ENCODE results near the gene SECISBP2. TPM values are rescaled to one million over a fixed set of nuclear protein-coding genes. Genes with fewer than 3 reads are reported as not detected.

SECISBP2 gene
- total and polyA plus RNA-seq, 2 experiments from 2014 or later, result 77.7 to 86.8 TPM

DNA sequence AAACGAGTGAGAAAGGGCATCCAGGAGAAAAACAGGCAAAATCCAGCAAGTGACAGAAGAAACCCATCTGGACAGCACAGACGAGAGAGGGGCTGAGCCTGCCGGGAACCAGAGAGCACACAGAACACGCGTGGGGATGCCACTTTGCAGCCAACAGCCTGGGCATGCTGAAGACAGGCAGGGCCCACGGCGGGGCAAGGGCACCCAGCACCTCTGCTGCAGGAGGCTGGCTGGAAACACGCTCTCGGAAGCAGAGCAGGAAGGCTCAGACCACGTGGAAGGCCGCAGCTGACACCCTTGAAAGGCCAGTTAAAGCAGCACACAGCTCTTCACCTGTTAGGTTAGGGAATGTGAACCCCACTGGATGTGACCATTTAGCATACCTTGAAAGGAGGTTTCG is 76.1 kb downstream of the SECISBP2 start:
- no peaks in the 10 kb centered on the region for H3K9me2 ChIP-seq (ENCODE audit: insufficient read depth)
- Mint-ChIP-seq H3K9me3 (no peaks in the 10 kb centered on the region), H3K36me3 (ENCODE audit: low read depth) (peaks cover 74% of the 10 kb centered on the region), H3K4me1 (no peaks in the 10 kb centered on the region), H3K4me3 (no peak overlapping the region), H3K27me3 (ENCODE audit: insufficient read depth, low read depth, poor library complexity) (peaks cover 2% of the 10 kb centered on the region), H3K27ac (no peak overlapping the region)
- no peaks in the 10 kb centered on the region for H3K79me2 ChIP-seq (replicated peaks; ENCODE audit: insufficient read depth)
- H3F3A ChIP-seq (replicated peaks; ENCODE audit: low read depth), result no peaks in the 10 kb centered on the region
- H3K27me3 ChIP-seq (ENCODE audit: insufficient read depth), result no peaks in the 10 kb centered on the region
- ATAC-seq, result no peak
- H3K4me1 ChIP-seq (ENCODE audit: insufficient read depth), result no peaks in the 10 kb centered on the region
- H3K4me2 ChIP-seq, result no peak overlapping the region
- DNase-seq (ENCODE audit: low spot score), result no peak
- no peak overlapping the region for H3K4me3 ChIP-seq
- peaks cover 10% of the 10 kb centered on the region for H3K36me3 ChIP-seq (ENCODE audit: insufficient read depth)
- TF ChIP-seq EZH2phosphoT487 (IDR thresholded peaks at IDR 0.05; ENCODE audit: unreplicated experiment), result no peak
- TF ChIP-seq STAT1 (IDR thresholded peaks at IDR 0.05; ENCODE audit: unreplicated experiment), result no peak
- TF ChIP-seq, protein P1, sequence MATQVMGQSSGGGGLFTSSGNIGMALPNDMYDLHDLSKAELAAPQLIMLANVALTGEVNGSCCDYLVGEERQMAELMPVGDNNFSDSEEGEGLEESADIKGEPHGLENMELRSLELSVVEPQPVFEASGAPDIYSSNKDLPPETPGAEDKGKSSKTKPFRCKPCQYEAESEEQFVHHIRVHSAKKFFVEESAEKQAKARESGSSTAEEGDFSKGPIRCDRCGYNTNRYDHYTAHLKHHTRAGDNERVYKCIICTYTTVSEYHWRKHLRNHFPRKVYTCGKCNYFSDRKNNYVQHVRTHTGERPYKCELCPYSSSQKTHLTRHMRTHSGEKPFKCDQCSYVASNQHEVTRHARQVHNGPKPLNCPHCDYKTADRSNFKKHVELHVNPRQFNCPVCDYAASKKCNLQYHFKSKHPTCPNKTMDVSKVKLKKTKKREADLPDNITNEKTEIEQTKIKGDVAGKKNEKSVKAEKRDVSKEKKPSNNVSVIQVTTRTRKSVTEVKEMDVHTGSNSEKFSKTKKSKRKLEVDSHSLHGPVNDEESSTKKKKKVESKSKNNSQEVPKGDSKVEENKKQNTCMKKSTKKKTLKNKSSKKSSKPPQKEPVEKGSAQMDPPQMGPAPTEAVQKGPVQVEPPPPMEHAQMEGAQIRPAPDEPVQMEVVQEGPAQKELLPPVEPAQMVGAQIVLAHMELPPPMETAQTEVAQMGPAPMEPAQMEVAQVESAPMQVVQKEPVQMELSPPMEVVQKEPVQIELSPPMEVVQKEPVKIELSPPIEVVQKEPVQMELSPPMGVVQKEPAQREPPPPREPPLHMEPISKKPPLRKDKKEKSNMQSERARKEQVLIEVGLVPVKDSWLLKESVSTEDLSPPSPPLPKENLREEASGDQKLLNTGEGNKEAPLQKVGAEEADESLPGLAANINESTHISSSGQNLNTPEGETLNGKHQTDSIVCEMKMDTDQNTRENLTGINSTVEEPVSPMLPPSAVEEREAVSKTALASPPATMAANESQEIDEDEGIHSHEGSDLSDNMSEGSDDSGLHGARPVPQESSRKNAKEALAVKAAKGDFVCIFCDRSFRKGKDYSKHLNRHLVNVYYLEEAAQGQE (IDR thresholded peaks at IDR 0.05; ENCODE audit: unreplicated experiment), result no peak
- no peak for TF ChIP-seq EZH2 (IDR thresholded peaks at IDR 0.05; ENCODE audit: low read depth, unreplicated experiment)
- TF ChIP-seq, protein P2, sequence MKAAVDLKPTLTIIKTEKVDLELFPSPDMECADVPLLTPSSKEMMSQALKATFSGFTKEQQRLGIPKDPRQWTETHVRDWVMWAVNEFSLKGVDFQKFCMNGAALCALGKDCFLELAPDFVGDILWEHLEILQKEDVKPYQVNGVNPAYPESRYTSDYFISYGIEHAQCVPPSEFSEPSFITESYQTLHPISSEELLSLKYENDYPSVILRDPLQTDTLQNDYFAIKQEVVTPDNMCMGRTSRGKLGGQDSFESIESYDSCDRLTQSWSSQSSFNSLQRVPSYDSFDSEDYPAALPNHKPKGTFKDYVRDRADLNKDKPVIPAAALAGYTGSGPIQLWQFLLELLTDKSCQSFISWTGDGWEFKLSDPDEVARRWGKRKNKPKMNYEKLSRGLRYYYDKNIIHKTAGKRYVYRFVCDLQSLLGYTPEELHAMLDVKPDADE (IDR thresholded peaks at IDR 0.05), result no peak
- TF ChIP-seq, protein P3, sequence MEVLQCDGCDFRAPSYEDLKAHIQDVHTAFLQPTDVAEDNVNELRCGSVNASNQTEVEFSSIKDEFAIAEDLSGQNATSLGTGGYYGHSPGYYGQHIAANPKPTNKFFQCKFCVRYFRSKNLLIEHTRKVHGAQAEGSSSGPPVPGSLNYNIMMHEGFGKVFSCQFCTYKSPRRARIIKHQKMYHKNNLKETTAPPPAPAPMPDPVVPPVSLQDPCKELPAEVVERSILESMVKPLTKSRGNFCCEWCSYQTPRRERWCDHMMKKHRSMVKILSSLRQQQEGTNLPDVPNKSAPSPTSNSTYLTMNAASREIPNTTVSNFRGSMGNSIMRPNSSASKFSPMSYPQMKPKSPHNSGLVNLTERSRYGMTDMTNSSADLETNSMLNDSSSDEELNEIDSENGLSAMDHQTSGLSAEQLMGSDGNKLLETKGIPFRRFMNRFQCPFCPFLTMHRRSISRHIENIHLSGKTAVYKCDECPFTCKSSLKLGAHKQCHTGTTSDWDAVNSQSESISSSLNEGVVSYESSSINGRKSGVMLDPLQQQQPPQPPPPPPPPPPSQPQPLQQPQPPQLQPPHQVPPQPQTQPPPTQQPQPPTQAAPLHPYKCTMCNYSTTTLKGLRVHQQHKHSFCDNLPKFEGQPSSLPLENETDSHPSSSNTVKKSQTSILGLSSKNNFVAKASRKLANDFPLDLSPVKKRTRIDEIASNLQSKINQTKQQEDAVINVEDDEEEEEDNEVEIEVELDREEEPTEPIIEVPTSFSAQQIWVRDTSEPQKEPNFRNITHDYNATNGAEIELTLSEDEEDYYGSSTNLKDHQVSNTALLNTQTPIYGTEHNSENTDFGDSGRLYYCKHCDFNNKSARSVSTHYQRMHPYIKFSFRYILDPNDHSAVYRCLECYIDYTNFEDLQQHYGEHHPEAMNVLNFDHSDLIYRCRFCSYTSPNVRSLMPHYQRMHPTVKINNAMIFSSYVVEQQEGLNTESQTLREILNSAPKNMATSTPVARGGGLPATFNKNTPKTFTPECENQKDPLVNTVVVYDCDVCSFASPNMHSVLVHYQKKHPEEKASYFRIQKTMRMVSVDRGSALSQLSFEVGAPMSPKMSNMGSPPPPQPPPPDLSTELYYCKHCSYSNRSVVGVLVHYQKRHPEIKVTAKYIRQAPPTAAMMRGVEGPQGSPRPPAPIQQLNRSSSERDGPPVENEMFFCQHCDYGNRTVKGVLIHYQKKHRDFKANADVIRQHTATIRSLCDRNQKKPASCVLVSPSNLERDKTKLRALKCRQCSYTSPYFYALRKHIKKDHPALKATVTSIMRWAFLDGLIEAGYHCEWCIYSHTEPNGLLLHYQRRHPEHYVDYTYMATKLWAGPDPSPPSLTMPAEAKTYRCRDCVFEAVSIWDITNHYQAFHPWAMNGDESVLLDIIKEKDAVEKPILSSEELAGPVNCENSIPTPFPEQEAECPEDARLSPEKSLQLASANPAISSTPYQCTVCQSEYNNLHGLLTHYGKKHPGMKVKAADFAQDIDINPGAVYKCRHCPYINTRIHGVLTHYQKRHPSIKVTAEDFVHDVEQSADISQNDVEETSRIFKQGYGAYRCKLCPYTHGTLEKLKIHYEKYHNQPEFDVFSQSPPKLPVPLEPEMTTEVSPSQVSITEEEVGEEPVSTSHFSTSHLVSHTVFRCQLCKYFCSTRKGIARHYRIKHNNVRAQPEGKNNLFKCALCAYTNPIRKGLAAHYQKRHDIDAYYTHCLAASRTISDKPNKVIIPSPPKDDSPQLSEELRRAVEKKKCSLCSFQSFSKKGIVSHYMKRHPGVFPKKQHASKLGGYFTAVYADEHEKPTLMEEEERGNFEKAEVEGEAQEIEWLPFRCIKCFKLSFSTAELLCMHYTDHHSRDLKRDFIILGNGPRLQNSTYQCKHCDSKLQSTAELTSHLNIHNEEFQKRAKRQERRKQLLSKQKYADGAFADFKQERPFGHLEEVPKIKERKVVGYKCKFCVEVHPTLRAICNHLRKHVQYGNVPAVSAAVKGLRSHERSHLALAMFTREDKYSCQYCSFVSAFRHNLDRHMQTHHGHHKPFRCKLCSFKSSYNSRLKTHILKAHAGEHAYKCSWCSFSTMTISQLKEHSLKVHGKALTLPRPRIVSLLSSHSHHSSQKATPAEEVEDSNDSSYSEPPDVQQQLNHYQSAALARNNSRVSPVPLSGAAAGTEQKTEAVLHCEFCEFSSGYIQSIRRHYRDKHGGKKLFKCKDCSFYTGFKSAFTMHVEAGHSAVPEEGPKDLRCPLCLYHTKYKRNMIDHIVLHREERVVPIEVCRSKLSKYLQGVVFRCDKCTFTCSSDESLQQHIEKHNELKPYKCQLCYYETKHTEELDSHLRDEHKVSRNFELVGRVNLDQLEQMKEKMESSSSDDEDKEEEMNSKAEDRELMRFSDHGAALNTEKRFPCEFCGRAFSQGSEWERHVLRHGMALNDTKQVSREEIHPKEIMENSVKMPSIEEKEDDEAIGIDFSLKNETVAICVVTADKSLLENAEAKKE (CRISPR knock-in tag; IDR thresholded peaks at IDR 0.05), result no peak
- no peak for TF ChIP-seq CREB1 (CRISPR knock-in tag; IDR thresholded peaks at IDR 0.05; ENCODE audit: low read depth)
- no peak for TF ChIP-seq POLR2AphosphoS5 (IDR thresholded peaks at IDR 0.05; ENCODE audit: low read depth)
- no peak for TF ChIP-seq ZNF114 (CRISPR knock-in tag; IDR thresholded peaks at IDR 0.05)
- TF ChIP-seq JUNB (IDR thresholded peaks at IDR 0.05; ENCODE audit: unreplicated experiment), result no peak
- TF ChIP-seq NANOG (IDR thresholded peaks at IDR 0.05; ENCODE audit: borderline replicate concordance), result no peak
- TF ChIP-seq, protein P4, sequence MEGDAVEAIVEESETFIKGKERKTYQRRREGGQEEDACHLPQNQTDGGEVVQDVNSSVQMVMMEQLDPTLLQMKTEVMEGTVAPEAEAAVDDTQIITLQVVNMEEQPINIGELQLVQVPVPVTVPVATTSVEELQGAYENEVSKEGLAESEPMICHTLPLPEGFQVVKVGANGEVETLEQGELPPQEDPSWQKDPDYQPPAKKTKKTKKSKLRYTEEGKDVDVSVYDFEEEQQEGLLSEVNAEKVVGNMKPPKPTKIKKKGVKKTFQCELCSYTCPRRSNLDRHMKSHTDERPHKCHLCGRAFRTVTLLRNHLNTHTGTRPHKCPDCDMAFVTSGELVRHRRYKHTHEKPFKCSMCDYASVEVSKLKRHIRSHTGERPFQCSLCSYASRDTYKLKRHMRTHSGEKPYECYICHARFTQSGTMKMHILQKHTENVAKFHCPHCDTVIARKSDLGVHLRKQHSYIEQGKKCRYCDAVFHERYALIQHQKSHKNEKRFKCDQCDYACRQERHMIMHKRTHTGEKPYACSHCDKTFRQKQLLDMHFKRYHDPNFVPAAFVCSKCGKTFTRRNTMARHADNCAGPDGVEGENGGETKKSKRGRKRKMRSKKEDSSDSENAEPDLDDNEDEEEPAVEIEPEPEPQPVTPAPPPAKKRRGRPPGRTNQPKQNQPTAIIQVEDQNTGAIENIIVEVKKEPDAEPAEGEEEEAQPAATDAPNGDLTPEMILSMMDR (conservative IDR thresholded peaks at IDR 0.05; ENCODE audit: low read depth in 2 of 2), result no peak
- no peak for TF ChIP-seq ZNF331 (CRISPR knock-in tag; IDR thresholded peaks at IDR 0.05; ENCODE audit: low read depth)
- no peak overlapping the region for H2AFZ ChIP-seq
- 0 out of 2 replicates have a peak, but pooled peaks cover 3% of the 10 kb centered on the region for H4K20me1 ChIP-seq (replicated peaks; ENCODE audit: insufficient read depth)
- H3K27ac ChIP-seq (ENCODE audit: low read depth), result no peak overlapping the region

Data from GM23338 (cell line).